NCI-H1105 (cell line): ENCODE data around the gene ALDH1A2.
A peak's percentile ranks its signal among the peaks of the same experiment; 100 is the strongest.
"Not testable (repeated sequence)": the region's sequence is repeated elsewhere in the genome, so short reads cannot be mapped to it uniquely, and the experiment has no call there.

Source experiments
- DNase-seq: peaks from one replicate; lab custom pipeline; 2025; lab: John Stamatoyannopoulos, UW

Gene ALDH1A2

DNA sequence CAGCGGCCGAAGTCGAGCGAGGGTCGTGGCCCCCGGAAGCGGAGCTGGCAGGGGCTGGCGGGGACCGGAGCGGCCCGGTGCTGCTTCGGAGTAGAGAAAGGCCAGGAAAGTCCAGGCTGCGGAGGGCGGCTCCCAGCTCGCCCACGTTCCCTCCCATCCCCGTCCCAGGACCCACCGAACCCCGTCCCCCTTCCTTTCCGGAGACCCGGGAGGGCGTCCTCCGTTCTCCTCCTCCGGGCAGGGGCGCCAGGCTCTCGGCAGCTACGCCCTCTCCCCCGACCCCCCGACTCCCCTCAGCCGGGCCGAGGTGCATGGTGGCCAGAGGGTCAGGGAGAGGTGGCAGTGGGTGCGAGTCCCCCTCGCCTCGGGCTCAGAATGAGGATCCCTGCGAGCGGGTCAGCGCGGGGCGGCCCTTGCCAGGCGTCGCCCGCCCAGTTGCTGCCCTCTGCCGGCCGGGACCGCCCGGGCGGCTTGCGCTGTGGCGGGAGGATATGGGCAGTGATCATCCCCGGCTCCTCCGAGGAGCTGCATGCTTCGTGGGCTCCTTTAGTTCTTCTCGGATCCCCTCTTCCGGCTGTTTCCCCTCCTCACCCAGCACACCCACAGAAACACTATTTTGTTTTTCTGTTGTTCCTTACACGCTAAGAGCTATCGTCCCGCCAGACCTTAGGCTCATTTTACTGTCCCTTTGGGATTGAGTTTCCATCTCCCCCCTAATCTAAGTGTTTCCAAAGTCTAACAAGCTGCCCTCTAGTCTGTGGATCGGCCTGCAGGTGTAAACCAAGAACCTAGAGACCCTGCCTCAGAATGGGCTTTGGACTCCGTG is 744 bp upstream of the ALDH1A2 start:
- DNase-seq = peak; percentile 58

DNA sequence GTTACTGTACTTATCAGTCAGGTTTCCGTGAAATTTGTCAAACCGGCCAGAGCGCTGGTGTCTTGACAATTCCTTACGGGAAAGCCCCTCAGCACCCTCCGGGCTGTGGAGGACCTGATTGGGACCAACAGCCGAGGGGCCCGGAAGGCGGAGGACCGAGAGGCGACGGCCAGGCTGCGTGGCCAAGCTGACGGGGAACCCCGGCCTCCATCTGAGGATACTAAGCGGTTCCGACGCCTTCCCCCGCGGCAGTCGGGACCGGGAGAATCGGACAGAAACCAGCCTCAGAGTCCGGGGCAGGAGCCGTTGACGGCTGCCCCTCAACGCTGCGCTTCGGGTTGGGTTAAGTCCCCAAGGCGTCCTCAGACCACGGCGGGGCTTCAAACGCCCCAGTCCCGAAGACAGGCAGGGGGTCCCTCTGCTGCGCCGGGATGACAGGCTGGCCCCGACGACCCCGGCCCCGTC is 499 bp downstream of the ALDH1A2 start:
- no peak for DNase-seq

DNA sequence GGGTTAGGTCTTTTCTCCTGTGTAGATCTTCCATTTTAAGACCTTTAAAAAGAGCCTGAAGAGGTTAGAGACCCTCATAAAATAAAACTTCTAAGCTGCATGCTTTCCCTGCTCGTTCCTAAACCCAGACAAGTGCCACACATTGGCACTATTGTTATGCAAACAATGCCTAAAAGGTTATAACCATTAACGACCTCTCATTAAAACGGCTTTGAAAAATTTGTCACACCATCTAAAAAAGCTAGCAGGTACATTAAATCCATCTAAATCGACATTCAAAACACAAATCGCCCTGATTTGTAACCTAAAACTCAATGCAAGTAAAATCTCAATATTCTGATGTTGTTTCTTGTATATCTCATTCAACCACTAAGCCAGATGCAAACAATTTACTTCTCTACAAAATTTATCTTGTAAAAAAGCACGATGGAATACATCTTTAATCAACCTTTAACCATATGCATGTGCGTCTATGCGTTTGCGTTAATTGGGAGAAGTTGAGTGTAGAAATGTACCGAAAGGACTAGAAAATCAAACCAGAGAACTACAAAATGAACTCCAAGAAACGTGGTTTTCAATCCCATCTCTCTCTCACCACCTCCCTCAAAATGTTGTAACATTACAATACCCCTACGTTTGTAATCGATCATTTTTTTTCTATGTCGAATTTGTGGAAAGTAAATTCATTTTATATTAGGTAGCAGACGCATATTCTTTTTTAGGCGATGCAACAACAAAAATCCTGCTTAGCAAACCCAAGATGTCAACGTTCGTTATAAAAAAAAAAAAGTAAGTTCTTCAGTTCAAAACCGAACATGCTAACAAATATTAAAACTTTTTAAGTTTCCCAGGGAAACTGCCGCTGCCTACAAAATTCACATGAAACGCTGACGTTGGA is 1.2 kb downstream of the ALDH1A2 start:
- no peak for DNase-seq

DNA sequence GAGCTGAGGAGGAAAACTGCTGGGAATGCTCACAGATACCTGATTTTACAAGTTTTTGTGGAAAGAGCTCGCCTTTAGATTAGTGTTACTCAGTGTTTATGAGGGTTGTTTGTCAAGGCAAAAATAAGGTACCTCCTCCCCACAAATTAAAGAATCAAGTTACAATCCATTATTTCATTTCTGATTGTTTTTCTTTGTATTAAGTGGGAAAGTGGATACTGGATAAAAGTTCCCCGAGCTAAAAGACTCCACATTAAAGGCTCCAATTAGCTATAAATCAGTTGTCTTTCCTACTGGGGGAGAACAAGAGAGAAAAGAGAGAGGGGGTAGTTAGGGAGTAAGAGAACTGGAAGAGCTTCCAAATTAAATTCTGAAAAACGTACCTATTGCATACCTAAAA is 1.9 kb downstream of the ALDH1A2 start:
- DNase-seq = peak; percentile 31

DNA sequence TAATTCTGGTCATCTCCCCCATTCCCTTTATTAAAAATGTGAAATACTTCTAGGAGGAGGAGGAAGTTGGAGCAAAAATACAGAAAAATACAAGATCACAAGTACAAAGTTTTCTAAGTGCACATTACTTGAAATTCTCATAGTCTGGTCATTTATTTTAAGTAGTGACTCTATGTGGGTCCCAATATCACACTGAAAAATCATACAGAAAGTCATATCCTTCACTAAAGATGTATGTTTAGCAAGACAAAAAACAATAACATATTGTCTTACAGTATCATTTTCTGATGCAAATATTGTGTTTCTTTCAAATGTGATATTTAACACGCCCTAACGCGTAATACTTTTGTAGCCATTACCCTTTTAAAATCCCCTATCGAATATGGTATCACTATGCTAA is 2.5 kb downstream of the ALDH1A2 start:
- DNase-seq = no peak

DNA sequence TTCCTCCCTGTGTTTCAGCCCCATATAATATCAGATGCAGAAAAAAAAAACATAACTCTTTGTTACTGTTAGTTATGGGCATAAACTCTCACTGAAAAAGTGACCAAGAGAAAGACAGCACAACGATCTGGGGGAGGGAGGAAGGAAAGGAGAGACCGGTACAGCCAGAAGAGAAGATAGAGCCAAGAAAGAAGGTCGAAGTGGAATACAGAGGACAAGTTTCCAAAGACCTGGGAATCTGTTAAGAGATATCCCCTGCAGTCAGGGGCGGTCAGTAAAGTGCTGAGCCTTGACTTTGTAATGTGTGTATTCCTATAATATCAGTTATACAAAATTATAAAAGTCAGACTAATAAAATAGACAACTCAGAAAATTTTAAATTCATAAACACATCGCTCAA is 3.3 kb downstream of the ALDH1A2 start:
- DNase-seq = no peak

DNA sequence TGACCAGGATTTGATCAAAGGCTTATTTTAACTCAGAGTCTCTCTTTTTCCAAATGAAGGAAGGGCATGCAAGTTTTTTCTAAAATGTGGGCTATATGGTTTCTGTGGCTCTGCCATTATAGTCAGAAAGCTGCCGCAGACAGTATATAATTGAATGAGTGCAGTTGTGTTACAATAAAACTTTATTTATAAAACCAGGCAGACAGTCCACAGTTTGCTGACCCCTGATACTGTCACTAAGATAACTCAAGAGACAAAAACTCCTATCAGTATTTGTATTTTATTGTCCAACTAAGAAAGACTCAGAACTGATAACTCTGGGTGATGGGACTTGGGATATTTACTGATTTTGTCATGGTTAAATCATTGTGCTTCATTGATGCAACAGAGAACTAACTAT is 4.9 kb downstream of the ALDH1A2 start:
- no peak for DNase-seq

DNA sequence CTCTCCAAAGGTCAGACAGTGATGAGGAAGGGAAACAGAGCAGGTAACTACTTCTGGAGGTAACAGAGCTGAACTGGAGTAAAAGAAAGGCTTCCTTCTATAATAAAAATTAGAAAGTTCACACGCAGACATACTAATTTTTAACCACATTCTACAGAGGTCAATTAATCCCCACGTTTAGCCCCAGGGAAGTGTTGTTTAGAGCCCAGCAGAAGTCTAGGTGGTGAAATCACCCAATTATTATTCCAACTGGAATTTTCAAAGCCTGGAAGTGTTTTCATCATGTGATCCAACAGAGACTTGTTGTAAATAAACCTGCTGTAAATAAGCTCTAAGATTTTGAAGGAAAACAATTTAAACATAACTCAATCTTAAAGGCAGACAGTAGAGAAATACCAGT is 6.8 kb downstream of the ALDH1A2 start:
- no peak for DNase-seq

DNA sequence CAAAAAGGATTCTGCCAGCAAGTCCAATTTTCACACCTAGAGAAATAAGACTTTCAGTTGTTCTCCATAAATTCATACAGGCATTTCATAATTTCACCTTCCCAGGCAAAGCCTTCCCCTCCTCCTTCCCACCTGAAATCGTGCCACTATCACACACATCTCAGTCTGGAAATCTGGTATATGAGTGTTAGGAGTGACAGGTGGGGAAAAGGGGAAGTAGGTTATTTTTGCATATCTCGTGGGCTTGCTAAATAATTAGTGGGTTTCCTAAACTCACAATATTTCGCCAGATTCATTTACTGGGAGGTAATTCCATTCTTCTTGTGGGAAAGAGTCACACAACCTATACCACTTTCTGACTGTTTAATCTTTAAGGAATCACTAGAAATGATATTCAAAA is 7.4 kb downstream of the ALDH1A2 start:
- DNase-seq = no peak

DNA sequence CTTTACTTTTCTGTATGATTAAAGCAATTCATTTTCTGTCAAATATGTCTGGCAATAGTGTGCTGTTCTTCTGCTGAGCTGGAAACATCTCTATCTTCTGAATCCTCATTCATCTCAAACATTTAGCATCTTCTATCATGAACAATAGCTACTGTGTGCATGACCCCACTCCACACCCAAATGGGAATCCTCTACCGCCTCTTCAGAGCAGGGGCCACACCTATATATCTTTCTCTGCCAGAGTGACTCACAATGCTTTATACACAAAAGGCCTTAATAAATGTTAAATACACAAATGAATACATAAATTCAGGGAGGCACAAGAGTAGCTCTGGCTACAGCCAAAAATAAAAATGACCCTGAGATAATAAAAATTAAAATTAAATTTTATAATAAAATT is 8.0 kb downstream of the ALDH1A2 start:
- no peak for DNase-seq

DNA sequence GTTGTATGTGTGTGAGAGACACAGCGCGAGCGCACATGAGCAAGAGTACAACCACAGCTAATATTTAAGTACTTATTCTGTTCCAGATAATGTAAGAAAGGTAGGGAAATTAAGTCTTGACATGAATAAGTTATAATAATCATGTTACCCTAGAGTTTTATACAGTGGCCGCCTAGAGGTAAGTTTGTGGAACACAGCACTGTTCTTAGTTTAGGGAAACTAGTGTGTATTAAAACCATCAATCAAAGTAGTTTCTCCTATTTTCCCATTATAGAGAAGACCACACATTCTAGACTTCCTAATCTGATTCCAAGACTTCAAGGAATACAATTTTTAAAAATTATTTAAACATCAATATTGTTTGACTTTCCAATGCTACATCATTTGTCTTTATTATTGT is 9.5 kb downstream of the ALDH1A2 start:
- DNase-seq = no peak

DNA sequence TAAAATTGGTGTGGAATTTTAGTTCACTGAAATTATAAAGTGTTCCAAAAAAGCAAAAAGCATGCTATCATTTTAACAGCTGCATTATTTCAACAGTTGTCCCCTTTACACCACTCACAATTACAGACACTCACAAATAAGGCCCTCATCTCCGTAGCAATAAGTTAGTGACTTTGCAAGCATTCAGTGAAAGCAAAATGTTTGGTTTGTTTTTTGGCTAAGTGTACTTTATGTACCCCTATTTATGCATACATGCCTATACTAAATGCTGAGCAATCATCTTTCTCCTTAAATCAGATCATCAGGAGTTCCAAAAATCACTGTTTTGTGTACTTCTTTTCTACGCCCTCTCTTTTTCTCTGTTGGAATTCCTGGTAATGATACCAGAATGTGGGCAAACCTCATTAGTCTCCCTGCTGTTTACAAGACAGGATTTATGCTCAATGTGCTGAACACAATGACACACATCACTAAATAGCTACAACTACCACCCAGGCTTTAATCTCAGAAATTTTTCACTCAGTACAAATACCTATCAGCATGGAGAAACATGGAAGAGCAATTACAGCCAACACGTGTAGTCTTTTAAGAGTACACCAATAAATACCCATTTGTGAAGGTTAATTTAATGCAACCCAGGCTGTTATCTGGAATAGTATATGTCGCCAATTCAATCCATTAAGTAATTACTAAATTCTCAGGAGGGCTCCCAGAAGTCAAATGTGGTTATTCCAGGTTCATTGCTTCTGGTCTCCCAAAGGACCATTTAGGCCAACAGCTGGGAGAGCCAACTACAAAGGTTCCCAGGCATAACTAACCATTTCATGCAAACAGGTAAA is 12.0 kb downstream of the ALDH1A2 start:
- peak; percentile 27 for DNase-seq

DNA sequence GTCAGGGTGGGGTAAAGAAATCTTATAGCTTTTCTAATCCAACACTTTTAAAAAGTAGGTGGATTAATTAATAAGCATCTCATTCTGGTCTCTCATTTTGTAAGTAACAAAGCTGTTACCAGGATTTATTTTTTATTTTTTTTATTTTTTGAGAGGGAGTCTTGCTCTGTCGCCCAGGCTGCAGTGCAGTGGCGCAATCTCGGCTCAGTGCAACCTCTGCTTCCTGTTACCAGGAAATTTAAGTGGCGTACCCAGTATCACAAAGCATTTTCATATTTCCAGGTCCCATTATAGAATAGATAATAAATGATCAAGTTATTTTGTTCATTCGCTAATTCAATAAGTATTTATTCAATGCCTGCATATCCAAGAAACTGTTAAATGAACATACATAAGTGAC is 13.2 kb downstream of the ALDH1A2 start:
- DNase-seq = no peak

DNA sequence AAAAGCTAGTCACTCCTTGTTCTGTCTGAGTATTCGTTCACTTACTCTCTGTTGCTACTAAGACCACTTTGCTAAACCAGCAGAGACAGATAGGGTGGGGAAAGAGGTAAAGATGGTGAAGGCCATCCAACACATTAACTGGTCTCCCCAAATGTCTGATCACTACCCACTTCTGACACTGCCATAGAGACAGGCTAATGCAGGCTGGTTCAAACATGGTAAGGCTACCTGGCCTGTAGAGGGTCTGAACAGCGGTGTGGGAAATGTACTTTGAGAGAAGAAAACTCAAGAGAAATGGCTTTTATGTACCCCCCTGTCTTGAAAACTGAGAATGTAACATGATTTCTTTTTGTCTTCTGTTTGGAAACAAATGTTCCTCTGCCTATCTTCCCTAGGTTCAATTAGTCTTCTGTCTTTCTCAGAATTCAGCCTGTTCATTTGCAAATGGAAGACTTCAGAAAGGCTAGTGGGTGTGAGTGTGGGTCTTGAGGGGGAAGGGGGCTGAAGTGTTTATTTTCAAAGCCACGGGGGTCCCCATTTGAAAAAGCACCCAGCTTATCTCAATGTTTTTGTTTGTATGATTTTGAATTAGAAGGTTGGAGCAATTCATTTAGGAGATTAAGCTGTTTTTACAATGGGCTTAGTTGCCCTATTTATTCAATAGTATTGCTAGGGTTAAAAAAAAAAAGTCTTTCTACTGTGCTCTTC is 15.8 kb downstream of the ALDH1A2 start:
- DNase-seq = no peak

DNA sequence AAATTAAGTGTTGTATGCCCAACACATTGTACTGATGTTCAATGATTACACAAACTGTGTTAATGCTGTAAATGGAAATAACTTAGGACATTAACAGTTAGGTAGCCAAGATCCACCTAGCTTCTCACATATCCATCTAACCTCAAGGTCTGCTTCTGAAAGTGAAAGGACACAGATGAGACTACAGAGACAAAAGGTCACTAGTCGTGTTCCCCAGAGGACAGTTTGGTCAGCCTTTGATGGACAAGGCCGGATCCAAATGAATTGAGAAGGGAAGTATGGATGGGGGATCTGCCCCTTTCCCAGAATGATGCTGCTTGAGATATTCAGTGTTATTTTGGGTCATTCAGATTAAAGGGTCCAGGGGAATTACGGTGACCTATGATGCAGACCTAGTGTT is 17.2 kb downstream of the ALDH1A2 start:
- no peak for DNase-seq

DNA sequence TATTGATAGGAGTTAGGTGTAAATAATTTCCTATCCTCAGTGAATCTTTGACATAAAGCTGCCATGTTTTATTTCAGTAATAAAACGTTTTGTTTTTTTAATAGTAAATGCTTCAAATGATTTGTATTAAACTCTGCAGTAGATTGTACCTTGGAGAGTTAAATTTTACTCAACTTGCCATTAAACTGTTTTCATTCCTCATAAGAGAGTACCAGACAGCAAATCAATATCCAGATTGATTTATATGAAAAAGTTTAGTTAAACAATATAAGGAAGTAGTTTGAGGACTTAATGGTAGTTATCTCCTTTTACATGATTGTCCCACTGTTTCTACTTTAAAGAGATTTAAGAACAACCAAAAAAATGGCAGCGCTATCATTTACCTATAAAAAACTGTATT is 18.4 kb downstream of the ALDH1A2 start:
- DNase-seq = no peak

DNA sequence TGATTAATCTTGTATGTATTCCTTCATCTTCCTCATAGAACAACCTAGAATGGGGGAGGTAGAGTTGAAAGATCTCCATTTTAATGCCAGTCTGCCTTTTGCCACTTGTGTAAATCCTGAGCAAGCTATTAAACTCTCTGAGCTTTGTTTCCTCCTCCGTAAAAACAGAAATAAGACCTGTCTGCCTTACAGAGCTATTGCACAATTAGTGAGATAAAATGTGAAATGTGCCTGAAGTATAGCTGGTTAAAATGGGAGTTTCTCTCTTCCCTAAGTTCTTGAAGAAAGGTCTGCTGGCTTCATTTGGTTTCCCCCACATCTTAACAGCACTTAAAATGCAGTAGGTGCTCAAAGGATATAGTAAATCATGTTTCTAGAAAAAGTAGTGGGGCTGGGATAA is 19.0 kb downstream of the ALDH1A2 start:
- no peak for DNase-seq

DNA sequence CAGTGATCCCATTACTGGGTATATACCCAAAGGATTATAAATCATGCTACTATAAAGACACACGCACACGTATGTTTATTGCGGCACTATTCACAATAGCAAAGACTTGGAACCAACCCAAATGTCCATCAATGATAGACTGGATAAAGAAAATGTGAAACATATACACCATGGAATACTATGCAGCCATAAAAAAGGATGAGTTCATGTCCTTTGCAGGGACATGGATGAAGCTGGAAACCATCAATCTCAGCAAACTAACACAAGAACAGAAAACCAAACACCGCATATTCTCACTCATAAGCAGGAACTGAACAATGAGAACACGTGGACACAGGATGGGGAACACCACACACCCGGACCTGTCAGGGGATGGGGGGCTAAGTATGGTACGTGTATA is 20.1 kb downstream of the ALDH1A2 start:
- DNase-seq = not testable (repeated sequence)

DNA sequence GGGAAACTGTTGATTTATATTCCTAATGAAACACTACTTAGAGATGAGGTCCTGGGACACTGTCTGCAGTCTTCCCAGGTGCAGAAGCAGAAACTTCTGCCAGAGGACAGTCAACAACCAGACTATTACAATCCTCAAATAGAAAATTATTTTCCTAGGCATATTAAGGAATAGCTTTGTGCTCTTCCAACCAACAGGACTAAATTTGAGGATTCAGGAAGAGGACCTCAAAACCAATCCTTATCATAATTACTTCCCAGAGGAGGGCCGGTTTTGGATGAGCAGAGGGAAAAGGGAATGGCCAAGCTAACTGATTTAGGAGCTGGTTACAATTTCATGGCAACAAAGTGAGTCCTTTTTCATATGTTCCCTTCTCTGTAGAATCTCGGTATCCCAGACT is 21.0 kb downstream of the ALDH1A2 start:
- no peak for DNase-seq

DNA sequence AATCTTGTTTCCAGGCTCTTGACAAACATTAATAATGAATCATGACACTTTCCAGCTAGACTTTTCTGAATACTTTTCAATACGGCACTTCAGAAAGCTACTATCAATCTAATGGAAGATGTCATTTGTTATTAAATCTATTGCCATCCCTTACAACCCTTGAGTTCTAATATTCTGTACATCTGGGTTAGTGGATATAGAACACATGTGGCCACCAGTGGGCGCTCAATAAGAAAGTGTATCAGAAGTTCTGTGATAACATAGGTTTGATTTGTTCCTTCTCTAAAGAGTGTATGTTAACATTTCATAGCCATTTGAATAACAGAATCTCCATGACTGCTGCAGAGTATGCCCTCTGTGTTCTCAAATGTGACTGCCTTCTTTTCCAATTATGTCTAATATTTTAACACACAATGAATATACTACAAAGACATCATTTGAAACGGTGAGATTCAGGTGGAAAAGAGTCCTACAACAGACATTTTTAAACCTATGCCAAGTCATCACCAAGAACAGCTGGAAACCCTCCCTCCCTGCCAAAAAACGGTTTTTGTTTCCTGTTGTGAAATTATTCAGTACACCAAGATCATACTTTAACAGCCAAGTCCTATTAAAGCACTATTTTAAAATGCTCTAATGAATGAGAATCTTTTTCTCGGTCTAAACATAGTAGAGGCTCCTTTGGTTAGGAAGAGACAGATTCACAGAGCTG is 22.2 kb downstream of the ALDH1A2 start:
- peak; percentile 14 for DNase-seq

DNA sequence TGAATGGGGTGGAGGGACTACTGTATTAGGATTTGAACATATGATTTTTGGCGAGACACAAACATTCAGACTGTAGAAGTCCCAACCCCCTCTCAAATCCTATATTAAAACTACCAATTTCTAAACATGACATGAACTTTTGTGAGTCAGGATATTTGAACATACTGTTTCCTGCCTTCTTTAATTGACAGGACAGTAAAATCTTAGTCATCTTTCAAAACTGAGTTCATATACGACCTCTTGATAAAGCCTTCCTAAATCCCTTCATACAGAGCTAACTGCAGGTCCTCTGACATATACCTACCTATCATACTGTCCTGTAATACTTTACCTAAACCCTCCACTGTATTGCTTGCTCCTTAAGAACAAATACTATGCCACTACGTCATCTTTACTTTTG is 23.5 kb downstream of the ALDH1A2 start:
- no peak for DNase-seq
